IMR-90 (cell line): ENCODE results near the gene PRSS38. TPM values are rescaled to one million over a fixed set of nuclear protein-coding genes. Genes with fewer than 3 reads are reported as not detected.

Source experiments
- ATAC-seq: fragments of 200-7000 bp; cut with Tn5 transposase; 2 replicates; pipeline ENCODE4 v1.9.1; 2020; ENCODE audit warnings: low read depth, mild to moderate bottlenecking, moderate library complexity
- BruUV-seq: library from RNA; stranded (reverse); fragments of 400-500 nt; replicated peaks from 2 replicates; lab custom pipeline; 2021; lab: Mats Ljungman, UMichigan
- CTCF ChIA-PET: fragments of 300-600 bp; formaldehyde crosslinking; extraction: SDS; loops from one replicate; lab custom pipeline; 2021; ENCODE audit warnings: antibody characterized with exemption; lab: Yijun Ruan, JAX
- POLR2A ChIA-PET: fragments of 300-600 bp; sonication (Branson Sonifier 250); formaldehyde crosslinking; loops from one replicate; lab custom pipeline; 2022; ENCODE audit warnings: antibody characterized with exemption; ENCODE audit not compliant: unreplicated experiment; lab: Charles Lee
- DNase-seq: peaks from one replicate; pipeline ENCODE4 v3.0.0; 2013
- H2AFZ ChIP-seq: replicated peaks from 2 replicates; pipeline ENCODE3; 2013; ENCODE audit warnings: low read length, mild to moderate bottlenecking; ENCODE audit not compliant: poor library complexity
- H2AK5ac ChIP-seq: 2 replicates; pipeline ENCODE4 v1.6.1; 2013; ENCODE audit warnings: low read depth, low read length, inconsistent platforms
- H2AK9ac ChIP-seq: replicated peaks from 2 replicates; pipeline ENCODE3; 2013; ENCODE audit warnings: mild to moderate bottlenecking, low read depth, low read length, moderate library complexity; ENCODE audit not compliant: poor library complexity
- H2BK120ac ChIP-seq: 2 replicates; pipeline ENCODE4 v1.6.1; 2013; ENCODE audit warnings: low read depth, low read length, inconsistent platforms
- H2BK15ac ChIP-seq: 3 replicates; pipeline ENCODE4 v1.6.1; 2013; ENCODE audit warnings: low read depth, low read length, inconsistent platforms
- H2BK20ac ChIP-seq: 2 replicates; pipeline ENCODE4 v1.6.1; 2013; ENCODE audit warnings: low read depth, mild to moderate bottlenecking, inconsistent platforms, low read length, moderate library complexity
- H2BK5ac ChIP-seq: 2 replicates; pipeline ENCODE4 v1.6.1; 2013; ENCODE audit warnings: mild to moderate bottlenecking, low read depth, low read length, inconsistent platforms; ENCODE audit not compliant: poor library complexity, severe bottlenecking
- H3K14ac ChIP-seq: replicated peaks from 2 replicates; pipeline ENCODE4 v1.6.1; 2013; ENCODE audit warnings: low read depth, low read length, inconsistent platforms
- H3K18ac ChIP-seq: 2 replicates; pipeline ENCODE4 v1.6.1; 2013; ENCODE audit warnings: low read depth, low read length, control low read depth
- H3K23ac ChIP-seq: 2 replicates; pipeline ENCODE4 v1.6.1; 2013; ENCODE audit warnings: low read depth, low read length, inconsistent platforms
- H3K27ac ChIP-seq: 2 replicates; pipeline ENCODE4 v1.5.1; 2013; ENCODE audit warnings: mild to moderate bottlenecking, control low read depth, low read length; ENCODE audit not compliant: insufficient read depth
- H3K27me3 ChIP-seq: 2 replicates; pipeline ENCODE4 v1.6.1; 2013; ENCODE audit warnings: low read length; ENCODE audit not compliant: control insufficient read depth, insufficient read depth
- H3K36me3 ChIP-seq: 2 replicates; pipeline ENCODE4 v1.6.1; 2013; ENCODE audit warnings: low read length, mixed read lengths; ENCODE audit not compliant: control insufficient read depth, insufficient read depth
- H3K4ac ChIP-seq: 2 replicates; pipeline ENCODE4 v1.6.1; 2013; ENCODE audit warnings: low read depth, low read length, inconsistent platforms
- H3K4me1 ChIP-seq: 2 replicates; pipeline ENCODE4 v1.6.1; 2013; ENCODE audit warnings: low read length, mixed read lengths; ENCODE audit not compliant: control insufficient read depth, insufficient read depth
- H3K4me2 ChIP-seq: 2 replicates; pipeline ENCODE4 v1.6.1; 2013; ENCODE audit warnings: low read depth, mild to moderate bottlenecking, control low read depth, low read length, moderate library complexity
- H3K4me3 ChIP-seq: 2 replicates; pipeline ENCODE4 v1.5.1; 2013; ENCODE audit warnings: low read depth, mild to moderate bottlenecking, control low read depth, low read length, moderate library complexity; ENCODE audit not compliant: insufficient read depth
- H3K56ac ChIP-seq: 2 replicates; pipeline ENCODE4 v1.6.1; 2013; ENCODE audit warnings: low read length, inconsistent platforms; ENCODE audit not compliant: insufficient read depth; ENCODE audit errors: extremely low read depth
- H3K79me1 ChIP-seq, 2 experiments: 2 replicates each; pipeline ENCODE4 v1.6.1; 2013; ENCODE audit warnings: low read length in 2 of 2, inconsistent platforms in 1 of 2, low read depth in 1 of 2
- H3K9ac ChIP-seq: 2 replicates; pipeline ENCODE4 v1.6.1; 2013; ENCODE audit warnings: low read depth, low read length, control low read depth
- H3K9me1 ChIP-seq: 2 replicates; pipeline ENCODE4 v1.6.1; 2013; ENCODE audit warnings: low read length, inconsistent platforms; ENCODE audit not compliant: insufficient read depth
- H3K9me3 ChIP-seq: 2 replicates; pipeline ENCODE4 v1.6.1; 2013; ENCODE audit warnings: low read length; ENCODE audit not compliant: control insufficient read depth, insufficient read depth
- H4K20me1 ChIP-seq: 2 replicates; pipeline ENCODE4 v1.6.1; 2013; ENCODE audit warnings: low read length, inconsistent platforms; ENCODE audit not compliant: insufficient read depth
- H4K5ac ChIP-seq: 2 replicates; pipeline ENCODE4 v1.6.1; 2013; ENCODE audit warnings: mild to moderate bottlenecking, low read depth, low read length, control low read depth
- H4K8ac ChIP-seq, 2 experiments: 2 replicates each; pipeline ENCODE4 v1.6.1; 2013; ENCODE audit warnings: low read depth in 2 of 2, low read length in 2 of 2, control low read depth in 1 of 2, inconsistent platforms in 1 of 2
- H4K91ac ChIP-seq: 2 replicates; pipeline ENCODE4 v1.6.1; 2013; ENCODE audit warnings: low read depth, low read length, inconsistent platforms; ENCODE audit not compliant: insufficient read depth
- CEBPB ChIP-seq: IDR thresholded peaks from 2 replicates; pipeline ENCODE4 v1.6.1; 2012; ENCODE audit warnings: low read depth, low read length, improper control_type of control experiment
- CHD1 ChIP-seq: IDR thresholded peaks from 2 replicates; pipeline ENCODE4 v1.6.1; 2012; ENCODE audit warnings: low read depth, low read length, improper control_type of control experiment
- CTCF ChIP-seq: conservative IDR thresholded peaks from 2 replicates; pipeline ENCODE4 v1.5.1; 2012; ENCODE audit warnings: mild to moderate bottlenecking, low read depth, low read length, improper control_type of control experiment
- MAZ ChIP-seq: IDR thresholded peaks from 2 replicates; pipeline ENCODE4 v1.6.1; 2012; ENCODE audit warnings: low read depth, mild to moderate bottlenecking, low read length, improper control_type of control experiment, moderate library complexity, borderline replicate concordance
- NFE2L2 ChIP-seq: fragments of 150-350 bp; IDR thresholded peaks from 2 replicates; pipeline ENCODE4 v1.6.1; 2016; ENCODE audit warnings: low read depth, mild to moderate bottlenecking, low read length
- WGBS, 2 experiments: methylation state at CpG; one replicate each; pipeline versions ENCODE4 v1.1.5 to v1.1.7; 2013; ENCODE audit warnings: missing lambda C conversion rate in 2 of 2; ENCODE audit not compliant: insufficient read length in 1 of 2; ENCODE audit errors: extremely low coverage in 2 of 2; 5-methylcytosine and 5-hydroxymethylcytosine counted together
- dilution Hi-C: fragments of 300-500 bp; cut with HindIII; formaldehyde crosslinking; loops from one replicate; pipeline ENCODE4 v1.14.3; 2018; ENCODE audit warnings: low sequenced_read_pairs; ENCODE audit not compliant: unreplicated experiment
- in situ Hi-C: fragments of 300-500 bp; cut with MboI; formaldehyde crosslinking; loops from 3 replicates; pipeline ENCODE4 v1.14.3; 2019; ENCODE audit warnings: low sequenced_read_pairs, inconsistent platforms, mixed read lengths
- intact Hi-C: fragments of 100-400 bp; cut with micrococcal nuclease; formaldehyde crosslinking; loops from 2 replicates; pipeline ENCODE4 v1.10.0; 2022
- polyA plus RNA-seq, 3 experiments: library from polyadenylated mRNA; depleted of rRNA; stranded (reverse); fragments of >200 nt; gene quantifications; 2 replicates each; pipeline ENCODE4 v1.2.3, GENCODE V29; 2012; ENCODE audit warnings: low replicate concordance in 1 of 3
- total RNA-seq: library from RNA; depleted of rRNA; stranded (reverse); fragments of >200 nt; gene quantifications from 2 replicates; pipeline ENCODE4 v1.2.3, GENCODE V29; 2012

PRSS38 gene
- total and polyA plus RNA-seq, 2 of the 4 experiments (the other 2 are of a cell fraction): not detected

GRCh38 chr1:227891223-227891954 lies 75.9 kb downstream of the PRSS38 start:
- intact Hi-C loops: no loop called here
- H3K27me3 ChIP-seq: peaks cover 2% of the 10 kb centered on the region; the same call in 1 of the 2 replicates
- no peak overlapping the region for H4K8ac ChIP-seq
- no peak overlapping the region for H3K56ac ChIP-seq
- BruUV-seq: no TSS peak
- no peaks in the 10 kb centered on the region for H3K9me3 ChIP-seq
- no peak overlapping the region for H3K18ac ChIP-seq
- no peak overlapping the region for H2AK5ac ChIP-seq
- H3K79me1 ChIP-seq: no peaks in the 10 kb centered on the region
- in situ Hi-C loops: no loop called here
- ChIA-PET POLR2A (no interaction called here), CTCF (interaction anchor here (0.5 kb wide), 1 partner anchor 244 kb away, joined by 3 read pairs; no protein-coding TSS in a partner anchor)
- H2BK5ac ChIP-seq: no peak overlapping the region
- ATAC-seq: no peak
- H3K4me3 ChIP-seq: no peak overlapping the region
- no peak overlapping the region for H3K4me2 ChIP-seq
- H3K27ac ChIP-seq: no peak overlapping the region
- no peak for DNase-seq
- H2BK15ac ChIP-seq: no peak overlapping the region
- no peaks in the 10 kb centered on the region for H3K9me1 ChIP-seq
- TF ChIP-seq CEBPB (no peak), MAZ (no peak), CHD1 (no peak), CTCF (no peak), NFE2L2 (no peak)
- no peak overlapping the region for H4K5ac ChIP-seq
- 82% methylated on average over 7 of the region's 19 CpGs; no CpG with 5 or more reads in 1 of the 2 experiments for WGBS, 2 experiments
- dilution Hi-C loops: no loop called here
- H3K4ac ChIP-seq: no peak overlapping the region
- no peak overlapping the region for H2BK20ac ChIP-seq
- no peak overlapping the region for H2BK120ac ChIP-seq
- H3K14ac ChIP-seq: no peak overlapping the region
- H3K36me3 ChIP-seq: no peaks in the 10 kb centered on the region
- H4K20me1 ChIP-seq: no peaks in the 10 kb centered on the region
- peak overlapping the region; percentile 23 for H2AFZ ChIP-seq
- no peak overlapping the region for H3K23ac ChIP-seq
- H3K4me1 ChIP-seq: no peaks in the 10 kb centered on the region; the same call in 1 of the 2 replicates
- no peak overlapping the region for H3K9ac ChIP-seq
- H2AK9ac ChIP-seq: no peak overlapping the region
- no peak overlapping the region for H4K91ac ChIP-seq
